Measurements from ENCODE around the gene GIT1.

DNA sequence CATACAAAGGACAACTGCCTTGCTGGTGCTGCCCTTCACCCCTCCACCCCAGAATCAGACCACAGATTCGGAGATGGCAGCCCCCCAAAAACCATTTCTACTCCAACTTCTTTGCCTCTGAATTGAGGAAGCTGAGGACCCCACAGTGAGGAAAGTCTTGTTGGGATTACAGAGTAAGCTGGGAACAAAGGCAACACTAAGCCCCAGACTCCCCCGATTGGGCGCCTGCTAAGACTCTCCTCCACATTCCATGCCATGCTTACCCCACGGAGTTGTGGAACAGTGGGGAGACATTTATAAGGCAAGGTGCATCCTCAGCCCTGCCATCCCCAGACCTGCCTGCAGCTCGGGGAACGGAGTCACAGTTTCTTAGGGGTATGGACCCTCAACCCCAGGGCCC is 1.9 kb downstream of the GIT1 start:
- no peak for TF ChIP-seq POLR2A (IDR thresholded peaks at IDR 0.05; ENCODE audit: low read length)
- TF ChIP-seq GATA1 (IDR thresholded peaks at IDR 0.05; ENCODE audit: low read depth, low read length) = no peak
